ENCODE results near the gene TXNDC15.

Gene TXNDC15

DNA sequence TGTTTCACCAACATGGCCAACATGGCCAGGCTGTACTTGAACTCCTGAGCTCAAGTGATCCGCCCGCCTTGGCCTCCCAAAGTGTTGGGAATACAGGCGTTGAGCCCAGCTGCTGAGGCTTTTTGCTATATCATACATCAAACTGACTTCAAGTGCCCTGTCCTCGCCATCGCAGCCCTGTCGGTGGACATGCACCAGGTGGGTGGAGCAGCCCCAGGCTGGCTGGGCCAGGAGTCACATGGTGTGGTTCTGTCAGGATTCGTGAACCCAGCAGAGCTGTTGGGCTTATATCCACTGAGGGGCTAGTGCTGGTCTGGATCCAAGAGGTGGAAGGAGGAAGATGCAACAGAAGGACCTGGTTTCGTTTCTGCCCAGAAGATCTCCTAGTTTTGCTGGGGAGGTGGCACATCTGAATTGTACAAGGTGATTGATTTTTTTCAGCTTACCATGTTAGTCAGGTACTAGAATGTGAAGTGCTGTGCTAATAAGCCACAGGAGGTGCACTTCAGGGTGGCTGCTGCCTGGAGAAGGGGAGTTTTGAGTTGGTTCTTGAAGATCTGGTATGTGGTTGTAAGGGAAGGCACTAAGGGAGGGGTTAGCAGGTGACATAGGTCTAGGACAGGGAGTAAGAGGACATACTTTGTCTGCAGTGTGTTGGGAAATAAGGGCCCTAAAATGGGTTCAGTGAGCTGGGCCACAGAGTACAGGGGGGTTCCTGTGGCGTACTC, 46.8 kb downstream of the TXNDC15 start:
- DNase-seq (ENCODE audit: low spot score): no peak

DNA sequence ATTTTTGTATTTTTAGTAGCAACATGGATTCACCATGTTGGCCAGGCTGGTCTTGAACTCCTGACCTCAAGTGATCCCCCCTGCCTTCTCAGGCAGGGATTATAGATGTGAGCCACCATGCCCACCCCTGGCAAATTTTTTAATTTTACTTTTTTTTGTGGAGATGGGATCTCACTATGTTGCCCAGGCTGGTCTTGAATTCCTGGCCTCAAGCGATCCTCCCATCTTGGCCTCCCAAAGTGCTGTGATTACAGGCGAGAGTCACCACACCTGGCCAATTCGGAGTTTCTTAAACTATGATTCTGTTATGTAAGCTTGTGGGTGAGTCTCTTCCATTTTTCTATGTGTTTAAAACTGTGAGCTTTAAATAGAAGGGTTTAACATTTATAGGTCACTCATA, 58.3 kb downstream of the TXNDC15 start:
- DNase-seq (ENCODE audit: low spot score): no peak

DNA sequence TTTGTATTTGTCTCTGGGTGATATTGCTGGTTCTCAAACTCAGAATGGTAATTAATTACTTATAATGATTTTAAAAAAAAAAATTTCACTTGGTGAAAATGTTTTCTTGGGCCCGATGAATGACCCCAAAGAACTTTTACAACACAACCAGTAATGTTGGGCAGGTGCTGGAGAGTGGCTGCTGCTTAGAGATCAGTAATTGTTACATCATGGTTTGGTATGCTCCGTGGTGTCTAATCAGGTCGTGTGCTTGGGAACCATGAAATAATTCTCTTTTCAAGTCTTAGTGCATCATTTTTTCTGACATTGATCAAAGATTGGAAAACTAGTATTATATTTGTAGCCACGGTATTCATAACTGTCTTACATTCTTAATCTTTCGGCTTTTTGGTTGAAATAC, 60.0 kb downstream of the TXNDC15 start:
- no peak for DNase-seq (ENCODE audit: low spot score)

DNA sequence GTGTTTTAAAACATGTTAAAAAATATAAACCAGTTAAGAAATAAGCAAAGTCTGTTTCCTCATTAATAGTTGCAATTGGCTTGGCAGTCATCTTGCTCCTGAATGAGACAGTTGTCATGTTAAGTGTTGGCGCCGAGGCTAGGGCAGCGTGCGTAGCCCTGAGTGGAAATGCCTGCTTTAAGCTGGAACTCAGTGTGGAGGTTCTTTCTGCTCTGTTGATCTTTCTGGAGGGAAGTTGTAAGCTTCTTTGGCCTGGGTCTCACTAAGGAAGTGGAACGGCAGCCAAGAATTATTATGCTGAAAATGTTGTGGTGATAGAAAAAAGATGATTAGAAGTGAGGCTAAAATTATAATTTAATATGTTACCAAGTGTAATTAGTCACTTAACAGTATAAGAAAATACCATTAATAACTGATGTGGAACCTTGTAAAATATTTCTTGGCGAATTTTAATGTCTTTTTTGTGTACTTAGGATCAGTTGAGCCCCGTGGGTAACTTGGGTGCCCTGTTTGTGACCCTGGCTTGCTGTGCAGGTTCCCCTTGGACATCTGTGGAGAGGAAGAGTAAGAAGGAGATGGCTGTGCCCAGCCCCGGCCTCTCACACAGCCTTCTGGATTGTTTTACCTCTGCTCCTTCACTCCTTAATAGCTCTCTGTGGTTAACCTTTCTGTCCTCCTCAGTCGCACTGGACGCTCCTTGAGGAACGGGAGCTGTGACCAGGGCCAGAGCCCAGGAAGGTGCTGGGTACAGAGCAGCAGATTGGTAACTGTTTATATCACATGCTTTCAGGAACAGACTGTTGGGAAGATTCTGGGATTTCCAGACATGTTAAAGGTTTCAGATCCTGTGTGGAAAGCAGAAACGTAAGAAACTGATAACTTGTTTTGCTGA, 61.8 kb downstream of the TXNDC15 start:
- no peak for DNase-seq (ENCODE audit: low spot score)

DNA sequence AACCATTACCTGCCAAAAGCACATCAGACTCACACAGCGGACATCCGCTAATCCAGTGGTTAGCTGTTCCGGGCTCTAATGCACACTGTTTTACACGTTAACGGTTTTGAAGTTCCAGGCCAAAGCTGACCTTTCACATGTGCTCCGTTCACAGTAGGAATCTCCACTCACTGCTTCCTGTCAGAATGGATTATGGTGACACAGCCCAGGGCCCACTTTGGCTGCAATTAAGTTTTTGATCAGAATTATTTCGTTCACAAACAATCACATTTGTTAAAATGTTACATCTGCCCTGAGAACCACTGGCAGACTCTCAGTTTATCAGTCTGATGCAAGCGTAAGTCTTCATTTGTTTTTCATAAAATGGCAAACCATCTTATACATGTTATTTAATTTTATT, 63.4 kb downstream of the TXNDC15 start:
- DNase-seq (ENCODE audit: low spot score): no peak

DNA sequence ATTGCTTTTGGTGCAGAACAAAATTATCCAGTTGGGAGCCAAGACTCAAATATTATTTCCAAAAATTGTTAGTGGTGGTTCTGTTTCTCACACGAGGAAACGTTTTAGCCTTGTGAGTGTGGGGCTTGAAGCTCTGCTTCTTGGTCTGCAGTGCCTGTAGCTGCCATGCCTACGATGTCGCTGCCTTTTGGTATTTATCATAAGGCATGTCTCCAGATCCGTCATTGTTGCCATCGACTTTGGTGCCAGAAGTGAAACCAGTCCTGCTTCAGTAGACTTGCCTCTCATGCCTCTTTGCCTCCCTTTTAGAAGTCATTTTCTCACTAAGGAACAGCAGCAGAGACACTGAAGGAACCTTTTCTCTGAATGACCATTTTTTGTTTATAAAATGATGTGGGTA, 63.9 kb downstream of the TXNDC15 start:
- no peak for DNase-seq (ENCODE audit: low spot score)

DNA sequence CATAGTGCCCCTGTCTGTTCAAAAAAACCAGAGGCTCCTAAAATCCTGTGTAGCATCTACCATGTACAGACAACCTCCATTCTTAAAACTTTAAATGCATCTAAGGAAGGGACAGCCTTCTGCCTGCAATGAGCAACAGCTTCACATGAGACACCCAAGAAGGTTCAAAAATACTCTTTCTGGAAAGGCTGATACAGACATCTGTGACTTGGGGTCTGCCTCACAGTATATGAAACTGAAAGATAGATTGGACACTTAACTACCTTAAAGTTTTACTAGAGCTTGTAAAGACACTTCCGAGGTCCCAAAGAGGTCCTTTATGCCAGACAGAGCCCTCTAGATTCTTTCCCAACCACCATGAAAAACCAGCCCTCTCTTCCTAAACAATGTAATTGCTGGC, 65.3 kb downstream of the TXNDC15 start:
- no peak for DNase-seq (ENCODE audit: low spot score)

DNA sequence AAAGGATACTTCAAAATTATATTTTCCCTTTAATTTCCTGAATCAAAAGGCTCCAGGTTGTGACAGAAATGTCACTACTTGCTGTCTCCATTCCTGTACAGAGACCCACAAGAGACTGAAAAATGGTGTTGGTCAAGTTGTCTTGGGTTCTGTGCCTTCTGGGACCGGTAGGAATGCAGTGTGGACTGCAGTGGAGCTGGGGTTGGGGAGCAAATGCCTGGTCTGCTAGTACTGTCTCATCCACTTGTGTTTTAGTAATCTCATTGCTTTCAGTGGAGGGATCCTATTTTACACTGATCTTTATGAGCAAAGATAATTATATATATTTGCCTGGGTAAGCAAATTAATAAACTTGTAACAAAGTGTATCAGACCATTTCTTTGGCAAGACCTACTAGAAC, 69.4 kb downstream of the TXNDC15 start:
- DNase-seq (ENCODE audit: low spot score): no peak

DNA sequence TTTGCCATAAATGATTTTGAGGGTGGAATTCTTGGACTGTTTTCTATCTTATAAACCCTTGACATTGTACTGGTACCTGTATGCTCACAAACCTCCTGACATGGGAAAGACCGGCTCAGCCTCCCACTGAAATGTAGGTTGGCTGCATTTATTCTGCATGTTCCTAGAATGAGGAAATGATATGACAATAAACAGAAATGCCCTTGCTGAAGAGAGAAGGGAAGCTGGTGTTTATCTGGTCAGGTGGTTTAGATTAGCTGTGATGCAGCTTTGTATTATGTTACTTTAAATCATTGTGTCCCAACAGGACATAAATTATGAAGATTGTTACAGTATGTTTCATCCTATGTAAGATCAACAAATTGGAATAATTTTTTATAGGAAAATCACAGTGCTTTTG, 70.5 kb downstream of the TXNDC15 start:
- no peak for DNase-seq (ENCODE audit: low spot score)

DNA sequence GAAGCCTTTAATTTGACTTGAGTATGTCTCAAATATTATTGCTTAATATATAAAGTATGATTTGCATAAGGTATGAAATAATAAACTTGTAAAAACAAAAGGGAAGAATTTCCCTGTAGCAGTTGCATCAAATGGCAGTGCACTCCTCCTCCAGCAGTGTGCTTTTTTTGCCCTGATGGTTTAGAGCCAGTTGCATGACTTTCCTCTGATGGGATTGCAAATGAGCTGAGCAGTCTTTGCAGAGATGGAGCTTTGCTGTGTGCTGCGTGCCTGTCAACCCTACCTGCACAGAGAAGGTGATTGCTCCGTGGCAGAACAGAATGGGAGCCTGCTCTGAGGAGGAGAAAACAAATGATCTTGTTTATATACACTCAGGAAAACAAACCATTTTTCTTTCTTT, 70.9 kb downstream of the TXNDC15 start:
- no peak for DNase-seq (ENCODE audit: low spot score)

DNA sequence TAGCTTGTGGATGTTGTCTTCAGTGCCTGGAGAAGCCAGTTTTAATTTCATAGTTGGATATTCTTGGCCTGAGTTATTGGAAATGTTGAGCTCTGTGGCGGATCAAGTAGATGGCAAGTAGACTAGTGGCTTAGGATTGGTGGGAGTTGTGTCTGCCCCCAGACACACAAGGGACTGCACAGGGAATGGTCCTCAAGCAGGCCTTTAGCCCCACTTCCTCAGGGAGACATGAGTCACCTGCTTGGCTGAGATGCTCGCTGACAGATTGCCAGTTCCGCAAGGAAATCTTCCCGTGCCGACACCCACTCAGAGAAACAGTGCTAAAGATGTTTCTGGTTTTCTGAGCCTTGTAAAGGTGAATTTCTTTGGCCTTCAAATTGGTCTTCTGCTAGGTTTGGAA, 74.7 kb downstream of the TXNDC15 start:
- no peak for DNase-seq (ENCODE audit: low spot score)

DNA sequence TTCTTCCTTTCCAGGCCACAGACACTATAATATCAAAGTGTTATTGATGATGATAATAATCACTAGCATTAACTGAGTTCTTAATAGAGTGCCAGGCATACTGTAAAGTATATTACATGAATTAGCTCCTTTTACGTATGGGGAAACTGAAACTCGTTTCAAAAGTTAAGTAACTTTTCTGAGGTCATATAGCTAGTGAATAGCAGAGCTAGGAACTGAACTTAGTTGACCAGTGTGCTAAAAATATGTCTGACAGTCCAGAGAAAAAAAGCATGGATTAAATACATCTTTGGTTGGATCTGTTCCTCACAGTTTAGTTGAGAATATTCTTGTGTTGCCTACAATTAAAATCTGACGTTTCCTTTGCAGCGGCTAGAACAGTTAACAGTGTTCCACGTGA, 75.1 kb downstream of the TXNDC15 start:
- no peak for DNase-seq (ENCODE audit: low spot score)

All from hematopoietic multipotent progenitor cell treated with erythropoietin and hydrocortisone succinate and interleukin-3 and kit ligand, for 17 days (in vitro differentiated cells).